DOHH2 (cell line): ENCODE measurements around the gene ATXN2.

Source experiments
- H3F3A ChIP-seq: fragments of 200-600 bp; sonication (generic), shearing (Covaris generic); 2 replicates; pipeline ENCODE4 v1.6.0; 2016; ENCODE audit warnings: antibody characterized with exemption, mild to moderate bottlenecking; ENCODE audit not compliant: control insufficient read depth, insufficient read depth
- H3K27ac ChIP-seq: fragments of 200-600 bp; sonication (generic); 2 replicates; pipeline ENCODE4 v1.5.1; 2014; ENCODE audit warnings: low read depth, mild to moderate bottlenecking, low read length, moderate library complexity
- H3K27me3 ChIP-seq: fragments of 200-600 bp; sonication (generic); 2 replicates; pipeline ENCODE4 v1.6.1; 2014; ENCODE audit warnings: mild to moderate bottlenecking, low read length, mixed read lengths; ENCODE audit not compliant: control insufficient read depth
- H3K36me3 ChIP-seq: fragments of 200-600 bp; sonication (generic); 2 replicates; pipeline ENCODE4 v1.6.1; 2014; ENCODE audit warnings: mild to moderate bottlenecking, low read length, moderate library complexity, mixed read lengths; ENCODE audit not compliant: control insufficient read depth
- H3K4me1 ChIP-seq: fragments of 200-600 bp; sonication (generic); 2 replicates; pipeline ENCODE4 v1.6.1; 2014; ENCODE audit warnings: mild to moderate bottlenecking, low read length, mixed read lengths; ENCODE audit not compliant: control insufficient read depth
- H3K4me2 ChIP-seq: fragments of 200-600 bp; sonication (generic); 2 replicates; pipeline ENCODE4 v1.6.0; 2014; ENCODE audit warnings: mild to moderate bottlenecking, low read length, moderate library complexity
- H3K4me3 ChIP-seq: fragments of 200-600 bp; sonication (generic); 2 replicates; pipeline ENCODE4 v1.5.1; 2014; ENCODE audit warnings: mild to moderate bottlenecking, low read length, mixed read lengths
- H3K79me2 ChIP-seq: fragments of 200-600 bp; sonication (generic); 2 replicates; pipeline ENCODE4 v1.6.1; 2014; ENCODE audit warnings: mild to moderate bottlenecking, low read length, mixed read lengths; ENCODE audit not compliant: control insufficient read depth
- H3K9me2 ChIP-seq: fragments of 200-600 bp; sonication (generic); replicated peaks from 2 replicates; pipeline ENCODE4 v1.6.1; 2014; ENCODE audit warnings: mild to moderate bottlenecking, low read length, mixed read lengths; ENCODE audit not compliant: control insufficient read depth
- H3K9me3 ChIP-seq: fragments of 200-600 bp; sonication (generic); 2 replicates; pipeline ENCODE4 v1.6.1; 2014; ENCODE audit warnings: antibody characterized with exemption, low read length, mixed read lengths; ENCODE audit not compliant: control insufficient read depth, insufficient read depth
- H4K20me1 ChIP-seq: fragments of 200-600 bp; sonication (generic); 2 replicates; pipeline ENCODE4 v1.6.0; 2014; ENCODE audit warnings: low read depth, mild to moderate bottlenecking, antibody characterized with exemption, low read length, moderate library complexity; ENCODE audit not compliant: control insufficient read depth, insufficient read depth
- EZH2phosphoT487 ChIP-seq: fragments of 200-600 bp; sonication (generic); IDR thresholded peaks from 2 replicates; pipeline ENCODE4 v1.6.1; 2017; ENCODE audit warnings: borderline replicate concordance, mild to moderate bottlenecking, antibody characterized with exemption, low read length, moderate library complexity, mixed read lengths
- TF ChIP-seq, protein P1 (sequence below): fragments of 200-600 bp; sonication (generic); IDR thresholded peaks from one replicate; pipeline ENCODE4 v1.5.1; 2014; ENCODE audit warnings: antibody characterized with exemption, mild to moderate bottlenecking, low read depth, low read length; ENCODE audit not compliant: poor library complexity, severe bottlenecking

Gene ATXN2

DNA sequence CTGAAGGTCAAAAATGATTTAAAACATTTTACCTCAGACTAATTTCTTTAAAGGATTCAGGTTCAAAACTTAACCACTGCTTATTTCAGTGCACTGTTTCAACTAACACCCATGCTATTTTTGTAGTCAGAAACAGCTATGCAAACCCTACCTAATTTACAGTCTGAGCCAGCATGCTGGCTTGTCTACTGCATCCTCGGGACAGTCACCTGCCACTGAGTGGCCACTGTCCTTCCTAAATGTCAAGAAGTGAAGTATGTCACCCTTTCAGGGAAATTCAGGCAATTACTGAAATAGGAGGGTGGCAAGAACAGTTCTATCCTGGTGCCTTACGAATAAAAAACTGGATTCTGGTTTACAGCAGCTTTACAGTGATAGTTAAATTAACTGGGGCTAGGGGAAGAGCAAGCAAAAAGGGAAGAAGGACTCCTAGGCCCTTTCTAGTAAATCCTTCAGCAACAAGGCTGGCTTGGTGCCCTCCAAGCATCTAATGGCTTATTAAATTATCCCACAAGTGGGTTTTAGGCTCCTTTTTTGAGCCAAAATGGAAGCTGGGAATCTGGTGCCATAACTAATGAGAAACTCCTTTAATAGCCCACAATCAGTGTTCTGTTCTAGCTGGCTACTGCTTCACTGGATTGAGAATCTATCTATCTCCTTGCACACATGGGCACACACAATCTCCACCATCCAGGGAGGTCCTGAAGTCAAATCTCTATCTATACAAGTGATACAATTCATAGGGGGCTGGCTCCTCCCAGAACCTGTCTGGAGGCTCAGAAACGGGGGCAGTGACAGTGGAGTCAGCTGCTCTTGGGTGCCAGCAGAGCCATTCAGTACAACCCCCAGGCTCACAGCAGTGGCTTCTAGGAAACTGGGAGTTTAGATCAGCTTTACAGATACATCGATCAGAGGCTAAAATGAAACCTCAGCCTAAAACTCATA, 150.0 kb downstream of the ATXN2 start:
- TF ChIP-seq EZH2phosphoT487 = no peak
- TF ChIP-seq, protein P1, sequence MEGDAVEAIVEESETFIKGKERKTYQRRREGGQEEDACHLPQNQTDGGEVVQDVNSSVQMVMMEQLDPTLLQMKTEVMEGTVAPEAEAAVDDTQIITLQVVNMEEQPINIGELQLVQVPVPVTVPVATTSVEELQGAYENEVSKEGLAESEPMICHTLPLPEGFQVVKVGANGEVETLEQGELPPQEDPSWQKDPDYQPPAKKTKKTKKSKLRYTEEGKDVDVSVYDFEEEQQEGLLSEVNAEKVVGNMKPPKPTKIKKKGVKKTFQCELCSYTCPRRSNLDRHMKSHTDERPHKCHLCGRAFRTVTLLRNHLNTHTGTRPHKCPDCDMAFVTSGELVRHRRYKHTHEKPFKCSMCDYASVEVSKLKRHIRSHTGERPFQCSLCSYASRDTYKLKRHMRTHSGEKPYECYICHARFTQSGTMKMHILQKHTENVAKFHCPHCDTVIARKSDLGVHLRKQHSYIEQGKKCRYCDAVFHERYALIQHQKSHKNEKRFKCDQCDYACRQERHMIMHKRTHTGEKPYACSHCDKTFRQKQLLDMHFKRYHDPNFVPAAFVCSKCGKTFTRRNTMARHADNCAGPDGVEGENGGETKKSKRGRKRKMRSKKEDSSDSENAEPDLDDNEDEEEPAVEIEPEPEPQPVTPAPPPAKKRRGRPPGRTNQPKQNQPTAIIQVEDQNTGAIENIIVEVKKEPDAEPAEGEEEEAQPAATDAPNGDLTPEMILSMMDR = no peak
- H3K4me1 ChIP-seq = peaks cover 22% of the 10 kb centered on the region
- no peaks in the 10 kb centered on the region for H3K9me2 ChIP-seq
- H3K27ac ChIP-seq = no peak overlapping the region
- peaks cover 10% of the 10 kb centered on the region; the same call in 1 of the 2 replicates for H4K20me1 ChIP-seq
- H3K27me3 ChIP-seq = no peaks in the 10 kb centered on the region
- peaks cover 13% of the 10 kb centered on the region for H3K79me2 ChIP-seq
- H3K36me3 ChIP-seq = peaks cover 84% of the 10 kb centered on the region
- no peak overlapping the region for H3K4me3 ChIP-seq
- no peak overlapping the region for H3K4me2 ChIP-seq
- H3F3A ChIP-seq = peaks cover 20% of the 10 kb centered on the region
- H3K9me3 ChIP-seq = no peaks in the 10 kb centered on the region

DNA sequence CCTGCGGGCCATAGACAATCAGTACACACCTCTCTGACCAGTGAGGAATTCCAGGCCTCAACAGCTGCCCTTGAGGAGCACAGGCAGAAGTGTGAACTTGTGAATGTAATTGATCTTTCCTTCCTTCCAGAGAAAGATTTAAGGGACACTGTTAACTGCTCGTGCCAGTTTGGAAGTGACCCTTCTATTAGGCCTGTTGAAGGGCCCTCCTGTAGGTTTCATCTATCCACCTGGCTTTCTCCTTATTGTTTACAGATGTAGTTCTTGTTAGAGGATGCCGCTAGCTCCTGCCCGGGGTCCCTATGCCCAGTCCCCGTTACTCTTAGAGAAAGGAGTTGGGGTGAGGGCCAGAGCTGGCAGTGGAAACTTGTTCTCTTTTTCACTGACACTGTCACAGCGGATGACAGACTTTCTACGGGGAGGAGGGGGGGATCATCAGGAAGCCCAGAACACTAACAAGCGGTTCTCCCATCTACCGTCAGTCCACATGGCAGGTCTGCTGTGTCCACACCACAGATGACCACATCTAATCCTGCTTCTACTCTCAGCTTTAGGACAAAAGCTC, 150.8 kb downstream of the ATXN2 start:
- H3K27ac ChIP-seq = no peak overlapping the region
- no peaks in the 10 kb centered on the region for H3K27me3 ChIP-seq
- H3K79me2 ChIP-seq = peaks cover 13% of the 10 kb centered on the region
- no peak overlapping the region for H3K4me3 ChIP-seq
- H3K4me1 ChIP-seq = peaks cover 27% of the 10 kb centered on the region
- H3K9me2 ChIP-seq = no peaks in the 10 kb centered on the region
- H3K9me3 ChIP-seq = no peaks in the 10 kb centered on the region
- H4K20me1 ChIP-seq = peaks cover 13% of the 10 kb centered on the region
- TF ChIP-seq, protein P1 = no peak
- TF ChIP-seq EZH2phosphoT487 = no peak
- no peak overlapping the region for H3K4me2 ChIP-seq
- H3F3A ChIP-seq = peaks cover 19% of the 10 kb centered on the region
- H3K36me3 ChIP-seq = peaks cover 80% of the 10 kb centered on the region

DNA sequence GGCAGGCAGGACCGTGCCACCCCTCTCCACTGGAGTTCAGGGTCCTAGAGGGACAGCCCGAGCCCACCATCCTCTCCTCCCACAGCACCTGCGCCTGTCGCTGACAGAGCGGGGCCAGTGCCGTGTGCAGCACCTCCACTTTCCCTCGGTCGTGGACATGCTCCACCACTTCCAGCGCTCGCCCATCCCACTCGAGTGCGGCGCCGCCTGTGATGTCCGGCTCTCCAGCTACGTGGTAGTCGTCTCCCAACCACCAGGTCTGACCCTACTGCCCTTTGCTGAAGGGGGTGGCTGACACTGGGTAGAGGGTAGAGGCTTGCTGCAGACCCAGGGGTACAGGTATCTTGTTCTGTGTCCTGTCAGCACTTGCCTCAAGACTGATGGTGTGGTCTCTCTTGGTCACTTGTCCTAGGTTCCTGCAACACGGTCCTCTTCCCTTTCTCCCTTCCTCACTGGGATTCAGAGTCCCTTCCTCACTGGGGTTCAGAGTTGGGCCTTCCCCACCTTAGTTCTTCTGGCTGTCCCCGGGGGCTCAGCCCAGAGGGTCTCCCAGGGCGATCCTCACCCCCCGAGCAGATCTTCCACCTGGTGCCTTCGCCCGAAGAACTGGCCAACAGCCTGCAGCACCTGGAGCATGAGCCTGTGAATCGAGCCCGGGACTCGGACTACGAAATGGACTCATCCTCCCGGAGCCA, 151.4 kb downstream of the ATXN2 start:
- Histone ChIP-seq H4K20me1 (peaks cover 16% of the 10 kb centered on the region), H3K36me3 (peaks cover 83% of the 10 kb centered on the region), H3F3A (peaks cover 19% of the 10 kb centered on the region), H3K27ac (no peak overlapping the region), H3K9me3 (no peaks in the 10 kb centered on the region), H3K4me1 (peaks cover 27% of the 10 kb centered on the region), H3K27me3 (no peaks in the 10 kb centered on the region), H3K4me2 (no peak overlapping the region), H3K9me2 (no peaks in the 10 kb centered on the region), H3K4me3 (no peak overlapping the region), H3K79me2 (peaks cover 13% of the 10 kb centered on the region)
- TF ChIP-seq EZH2phosphoT487 = no peak
- TF ChIP-seq, protein P1 = no peak
